ENCODE results near the gene AMACR. TPM values are rescaled to one million over a fixed set of nuclear protein-coding genes. Genes with fewer than 3 reads are reported as not detected.
"Not testable (repeated sequence)": the region's sequence is repeated elsewhere in the genome, so short reads cannot be mapped to it uniquely, and the experiment has no call there.

Gene AMACR
- total RNA-seq, 2 donors from 2014 or later: 7.3 to 8.4 TPM

GRCh38 chr5:34014626-34015025 is 6.8 kb upstream of the AMACR start:
- H3K4me1 ChIP-seq (ENCODE audit: control insufficient read depth in 1 of 2, low read depth in 2 of 2): peaks cover 0 to 6% of the 10 kb centered on the region in 2 donors
- no peak overlapping the region for H3K27ac ChIP-seq
- H3K36me3 ChIP-seq: no peaks in the 10 kb centered on the region
- TF ChIP-seq, protein P1, sequence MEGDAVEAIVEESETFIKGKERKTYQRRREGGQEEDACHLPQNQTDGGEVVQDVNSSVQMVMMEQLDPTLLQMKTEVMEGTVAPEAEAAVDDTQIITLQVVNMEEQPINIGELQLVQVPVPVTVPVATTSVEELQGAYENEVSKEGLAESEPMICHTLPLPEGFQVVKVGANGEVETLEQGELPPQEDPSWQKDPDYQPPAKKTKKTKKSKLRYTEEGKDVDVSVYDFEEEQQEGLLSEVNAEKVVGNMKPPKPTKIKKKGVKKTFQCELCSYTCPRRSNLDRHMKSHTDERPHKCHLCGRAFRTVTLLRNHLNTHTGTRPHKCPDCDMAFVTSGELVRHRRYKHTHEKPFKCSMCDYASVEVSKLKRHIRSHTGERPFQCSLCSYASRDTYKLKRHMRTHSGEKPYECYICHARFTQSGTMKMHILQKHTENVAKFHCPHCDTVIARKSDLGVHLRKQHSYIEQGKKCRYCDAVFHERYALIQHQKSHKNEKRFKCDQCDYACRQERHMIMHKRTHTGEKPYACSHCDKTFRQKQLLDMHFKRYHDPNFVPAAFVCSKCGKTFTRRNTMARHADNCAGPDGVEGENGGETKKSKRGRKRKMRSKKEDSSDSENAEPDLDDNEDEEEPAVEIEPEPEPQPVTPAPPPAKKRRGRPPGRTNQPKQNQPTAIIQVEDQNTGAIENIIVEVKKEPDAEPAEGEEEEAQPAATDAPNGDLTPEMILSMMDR (IDR thresholded peaks at IDR 0.05): no peak
- H3K27me3 ChIP-seq (replicated peaks; ENCODE audit: insufficient read depth): no peaks in the 10 kb centered on the region
- no peak for ATAC-seq (ENCODE audit: insufficient number of reproducible peaks, low FRiP score, low read depth)
- H3K4me3 ChIP-seq: no peak overlapping the region
- DNase-seq (ENCODE audit: low spot score): no peak
- H3K9me3 ChIP-seq: no peaks in the 10 kb centered on the region

GRCh38 chr5:34013547-34013946 is 5.7 kb upstream of the AMACR start:
- ATAC-seq (ENCODE audit: insufficient number of reproducible peaks, low FRiP score, low read depth) (no peak), DNase-seq (ENCODE audit: low spot score) (no peak)
- no peaks in the 10 kb centered on the region for H3K9me3 ChIP-seq
- H3K27me3 ChIP-seq (replicated peaks; ENCODE audit: insufficient read depth): no peaks in the 10 kb centered on the region
- TF ChIP-seq, protein P1 (IDR thresholded peaks at IDR 0.05): no peak
- peaks cover 0 to 14% of the 10 kb centered on the region in 2 donors for H3K4me1 ChIP-seq (ENCODE audit: control insufficient read depth in 1 of 2, low read depth in 2 of 2)
- H3K36me3 ChIP-seq: no peaks in the 10 kb centered on the region
- H3K27ac ChIP-seq: no peak overlapping the region
- no peak overlapping the region for H3K4me3 ChIP-seq

DNA sequence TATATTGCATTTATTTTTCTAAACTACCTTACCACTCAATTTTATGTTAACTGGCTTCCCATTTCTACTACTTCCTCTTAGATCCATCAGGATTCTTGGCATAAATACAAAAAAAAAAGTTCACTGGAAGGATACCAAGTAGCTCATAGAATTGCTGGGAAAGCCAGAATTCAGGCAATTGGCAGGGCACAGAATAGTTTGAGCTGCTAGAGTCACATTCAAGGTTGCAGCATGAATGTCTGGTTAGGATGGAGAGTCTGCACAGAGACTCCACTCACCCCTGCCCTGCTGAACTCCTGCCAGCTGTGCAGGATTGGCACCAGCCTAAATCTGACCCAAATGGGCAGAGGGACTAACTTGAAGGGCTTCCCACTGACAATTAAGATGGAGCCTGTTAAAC is 4.9 kb upstream of the AMACR start:
- no peak for DNase-seq (ENCODE audit: low spot score)
- H3K27ac ChIP-seq: no peak overlapping the region
- TF ChIP-seq, protein P1 (IDR thresholded peaks at IDR 0.05): no peak
- H3K9me3 ChIP-seq: no peaks in the 10 kb centered on the region
- H3K36me3 ChIP-seq: no peaks in the 10 kb centered on the region
- H3K4me1 ChIP-seq (ENCODE audit: control insufficient read depth in 1 of 2, low read depth in 2 of 2): peaks cover 0 to 16% of the 10 kb centered on the region in 2 donors
- no peak overlapping the region for H3K4me3 ChIP-seq
- H3K27me3 ChIP-seq (replicated peaks; ENCODE audit: insufficient read depth): no peaks in the 10 kb centered on the region
- ATAC-seq (ENCODE audit: insufficient number of reproducible peaks, low FRiP score, low read depth): no peak

DNA sequence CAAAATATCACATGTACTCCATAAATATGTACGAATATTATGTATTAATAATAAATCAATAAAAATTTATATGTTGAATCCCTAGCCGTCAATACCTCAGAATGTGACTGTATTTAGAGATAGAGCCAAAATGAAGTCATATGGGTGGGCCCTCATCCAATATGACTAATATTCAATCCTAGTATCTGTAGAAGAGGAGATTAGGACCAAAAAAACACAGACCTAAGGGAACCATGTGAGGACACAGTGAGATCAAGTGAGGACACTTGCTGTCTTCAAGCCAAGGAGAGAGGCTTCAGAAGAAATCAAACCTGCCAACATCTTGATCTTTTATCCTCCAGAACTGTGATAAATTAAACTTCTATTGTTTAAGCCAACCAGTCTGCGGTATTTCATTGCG is 3.7 kb upstream of the AMACR start:
- H3K4me1 ChIP-seq (ENCODE audit: control insufficient read depth in 1 of 2, low read depth in 2 of 2): peaks cover 5 to 23% of the 10 kb centered on the region in 2 donors
- ATAC-seq (ENCODE audit: insufficient number of reproducible peaks, low FRiP score, low read depth) (no peak), DNase-seq (ENCODE audit: low spot score) (no peak)
- H3K4me3 ChIP-seq: no peak overlapping the region
- no peaks in the 10 kb centered on the region for H3K36me3 ChIP-seq
- no peak overlapping the region for H3K27ac ChIP-seq
- no peaks in the 10 kb centered on the region for H3K9me3 ChIP-seq
- H3K27me3 ChIP-seq (replicated peaks; ENCODE audit: insufficient read depth): no peaks in the 10 kb centered on the region
- TF ChIP-seq, protein P1 (IDR thresholded peaks at IDR 0.05): no peak

- ATAC-seq (ENCODE audit: insufficient number of reproducible peaks, low FRiP score, low read depth); H3K9me3 ChIP-seq; DNase-seq (ENCODE audit: low spot score); H3K27ac ChIP-seq; H3K36me3 ChIP-seq; H3K4me3 ChIP-seq; H3K27me3 ChIP-seq (replicated peaks; ENCODE audit: insufficient read depth): not testable (repeated sequence)
- H3K4me1 ChIP-seq (ENCODE audit: control insufficient read depth in 1 of 2, low read depth in 2 of 2): peaks cover 5 to 29% of the 10 kb centered on the region in 2 donors
Observed at GRCh38 chr5:34010146-34010545, 2.3 kb upstream of the AMACR start.

- no peak overlapping the region for H3K4me3 ChIP-seq
- H3K36me3 ChIP-seq: no peaks in the 10 kb centered on the region
- TF ChIP-seq, protein P1 (IDR thresholded peaks at IDR 0.05): no peak
- DNase-seq (ENCODE audit: low spot score) (no peak), ATAC-seq (ENCODE audit: insufficient number of reproducible peaks, low FRiP score, low read depth) (no peak)
- H3K27me3 ChIP-seq (replicated peaks; ENCODE audit: insufficient read depth): no peaks in the 10 kb centered on the region
- H3K27ac ChIP-seq: no peak overlapping the region
- peaks cover 5 to 29% of the 10 kb centered on the region in 2 donors for H3K4me1 ChIP-seq (ENCODE audit: control insufficient read depth in 1 of 2, low read depth in 2 of 2)
- H3K9me3 ChIP-seq: no peaks in the 10 kb centered on the region
Observed at GRCh38 chr5:34009610-34010009, 1.8 kb upstream of the AMACR start.
